ENCODE results near the gene DOCK4.
A peak's percentile ranks its signal among the peaks of the same experiment; 100 is the strongest.

Gene DOCK4

DNA sequence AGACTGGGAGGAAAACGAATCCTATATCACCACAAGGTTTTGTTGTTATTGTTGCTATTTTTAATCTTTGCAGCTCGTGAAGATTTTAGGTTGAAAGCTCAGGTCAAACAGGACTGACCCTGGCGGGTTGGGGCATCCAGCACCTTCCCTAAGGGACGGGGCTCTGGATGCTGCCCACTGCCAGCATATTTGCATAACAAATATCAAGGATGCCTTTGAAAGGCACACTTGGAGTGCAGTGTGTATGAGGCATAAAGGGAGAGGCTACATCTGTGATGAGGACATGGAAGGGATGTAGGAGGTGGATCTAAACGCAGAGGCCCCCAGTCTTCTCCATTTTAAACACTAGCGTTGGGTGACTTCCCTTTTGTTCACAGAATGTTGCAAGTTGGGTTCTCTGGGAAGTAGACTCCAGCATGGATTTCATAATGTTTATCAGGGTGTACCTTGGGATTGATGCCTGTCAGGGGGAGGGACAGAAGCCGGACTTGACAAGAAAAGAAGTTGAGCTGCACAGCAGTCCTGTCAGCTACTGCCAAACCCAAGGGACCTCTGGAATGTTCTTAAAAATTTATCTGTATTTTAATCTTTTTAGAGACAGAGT, 462.9 kb downstream of the DOCK4 start:
- no peak overlapping the region for H3K4me3 Mint-ChIP-seq
- H3K27ac Mint-ChIP-seq, result no peak overlapping the region
- peaks cover 37% of the 10 kb centered on the region for H3K36me3 Mint-ChIP-seq (ENCODE audit: low read depth)
- TF ChIP-seq, protein P1, sequence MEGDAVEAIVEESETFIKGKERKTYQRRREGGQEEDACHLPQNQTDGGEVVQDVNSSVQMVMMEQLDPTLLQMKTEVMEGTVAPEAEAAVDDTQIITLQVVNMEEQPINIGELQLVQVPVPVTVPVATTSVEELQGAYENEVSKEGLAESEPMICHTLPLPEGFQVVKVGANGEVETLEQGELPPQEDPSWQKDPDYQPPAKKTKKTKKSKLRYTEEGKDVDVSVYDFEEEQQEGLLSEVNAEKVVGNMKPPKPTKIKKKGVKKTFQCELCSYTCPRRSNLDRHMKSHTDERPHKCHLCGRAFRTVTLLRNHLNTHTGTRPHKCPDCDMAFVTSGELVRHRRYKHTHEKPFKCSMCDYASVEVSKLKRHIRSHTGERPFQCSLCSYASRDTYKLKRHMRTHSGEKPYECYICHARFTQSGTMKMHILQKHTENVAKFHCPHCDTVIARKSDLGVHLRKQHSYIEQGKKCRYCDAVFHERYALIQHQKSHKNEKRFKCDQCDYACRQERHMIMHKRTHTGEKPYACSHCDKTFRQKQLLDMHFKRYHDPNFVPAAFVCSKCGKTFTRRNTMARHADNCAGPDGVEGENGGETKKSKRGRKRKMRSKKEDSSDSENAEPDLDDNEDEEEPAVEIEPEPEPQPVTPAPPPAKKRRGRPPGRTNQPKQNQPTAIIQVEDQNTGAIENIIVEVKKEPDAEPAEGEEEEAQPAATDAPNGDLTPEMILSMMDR (IDR thresholded peaks at IDR 0.05; ENCODE audit: unreplicated experiment in 3 of 3), result no peak
- peaks cover 3% of the 10 kb centered on the region for H3K9me3 Mint-ChIP-seq
- no peaks in the 10 kb centered on the region for H3K27me3 Mint-ChIP-seq (ENCODE audit: low read depth)
- peaks cover 12% of the 10 kb centered on the region for H3K4me1 Mint-ChIP-seq

DNA sequence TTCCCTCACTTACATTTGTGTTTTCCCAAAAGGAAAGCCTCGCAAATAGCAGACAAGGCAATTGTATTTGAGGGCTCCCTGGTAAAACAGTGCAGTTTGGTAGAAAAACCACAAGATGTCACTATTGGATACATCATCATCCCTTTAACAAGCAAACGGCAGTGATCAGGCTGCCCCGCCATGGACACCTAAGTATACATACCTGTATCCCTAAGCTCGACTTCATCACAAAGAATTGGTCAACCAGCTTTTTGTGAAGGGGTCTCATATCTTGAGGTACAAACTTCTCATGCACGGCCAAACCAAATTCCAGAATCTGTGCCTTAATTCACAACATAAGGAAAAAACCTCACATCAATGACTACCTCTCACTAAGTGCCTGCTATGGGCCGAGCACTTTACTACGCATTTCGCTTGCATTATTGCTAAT, 464.4 kb downstream of the DOCK4 start:
- Mint-ChIP-seq H3K36me3 (ENCODE audit: low read depth) (peaks cover 38% of the 10 kb centered on the region), H3K27ac (peak overlapping the region in 1 of 3 experiments; percentile 58), H3K4me1 (peaks cover 12% of the 10 kb centered on the region), H3K27me3 (ENCODE audit: low read depth) (no peaks in the 10 kb centered on the region), H3K4me3 (no peak overlapping the region), H3K9me3 (no peaks in the 10 kb centered on the region)
- TF ChIP-seq, protein P1 (IDR thresholded peaks at IDR 0.05; ENCODE audit: unreplicated experiment in 3 of 3), result peak; percentile 73 to 79 (median 73)

DNA sequence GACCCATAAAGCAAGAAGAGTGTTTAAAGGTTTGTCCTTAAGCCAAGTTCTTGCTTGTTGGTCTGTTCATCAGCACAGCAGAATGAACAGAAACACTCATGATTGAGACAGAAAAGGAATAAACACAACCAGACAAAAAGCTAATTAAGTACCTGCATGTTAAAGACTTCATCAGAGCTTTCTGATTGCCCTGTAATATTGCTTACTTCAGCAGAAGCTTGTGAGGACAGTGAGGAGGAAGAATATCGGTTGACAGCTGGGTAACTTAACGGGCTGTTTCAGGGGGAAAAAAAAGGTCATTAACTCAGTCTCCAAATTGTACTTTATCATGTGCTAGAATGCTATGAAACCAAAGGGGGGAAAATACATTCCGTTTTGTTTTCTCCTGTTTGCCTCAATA, 465.3 kb downstream of the DOCK4 start:
- no peak overlapping the region for H3K27ac Mint-ChIP-seq
- TF ChIP-seq, protein P1 (IDR thresholded peaks at IDR 0.05; ENCODE audit: unreplicated experiment in 3 of 3), result no peak
- peaks cover 32% of the 10 kb centered on the region for H3K36me3 Mint-ChIP-seq (ENCODE audit: low read depth)
- H3K27me3 Mint-ChIP-seq (ENCODE audit: low read depth), result no peaks in the 10 kb centered on the region
- peaks cover 12% of the 10 kb centered on the region for H3K4me1 Mint-ChIP-seq
- H3K4me3 Mint-ChIP-seq, result no peak overlapping the region
- H3K9me3 Mint-ChIP-seq, result no peaks in the 10 kb centered on the region

DNA sequence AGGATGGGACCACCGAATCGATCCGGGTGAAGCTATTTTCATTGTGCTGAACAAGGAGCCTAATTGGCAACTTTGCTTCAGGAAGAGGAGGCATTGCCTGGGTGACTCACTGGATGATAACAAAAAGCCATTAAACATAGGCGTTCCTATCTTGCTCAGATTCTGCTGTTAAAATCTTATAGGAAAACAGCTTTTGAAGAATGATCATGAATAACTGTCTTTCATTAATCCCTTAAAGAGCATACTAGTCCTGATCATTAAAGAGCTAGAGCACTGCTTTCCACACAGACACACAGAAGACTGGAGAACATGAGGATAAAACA, 469.7 kb downstream of the DOCK4 start:
- Mint-ChIP-seq H3K4me3 (no peak overlapping the region), H3K27ac (no peak overlapping the region), H3K36me3 (ENCODE audit: low read depth) (peaks cover 31% of the 10 kb centered on the region), H3K4me1 (peaks cover 15% of the 10 kb centered on the region), H3K27me3 (ENCODE audit: low read depth) (no peaks in the 10 kb centered on the region), H3K9me3 (no peaks in the 10 kb centered on the region)
- TF ChIP-seq, protein P1 (IDR thresholded peaks at IDR 0.05; ENCODE audit: unreplicated experiment in 3 of 3), result no peak

DNA sequence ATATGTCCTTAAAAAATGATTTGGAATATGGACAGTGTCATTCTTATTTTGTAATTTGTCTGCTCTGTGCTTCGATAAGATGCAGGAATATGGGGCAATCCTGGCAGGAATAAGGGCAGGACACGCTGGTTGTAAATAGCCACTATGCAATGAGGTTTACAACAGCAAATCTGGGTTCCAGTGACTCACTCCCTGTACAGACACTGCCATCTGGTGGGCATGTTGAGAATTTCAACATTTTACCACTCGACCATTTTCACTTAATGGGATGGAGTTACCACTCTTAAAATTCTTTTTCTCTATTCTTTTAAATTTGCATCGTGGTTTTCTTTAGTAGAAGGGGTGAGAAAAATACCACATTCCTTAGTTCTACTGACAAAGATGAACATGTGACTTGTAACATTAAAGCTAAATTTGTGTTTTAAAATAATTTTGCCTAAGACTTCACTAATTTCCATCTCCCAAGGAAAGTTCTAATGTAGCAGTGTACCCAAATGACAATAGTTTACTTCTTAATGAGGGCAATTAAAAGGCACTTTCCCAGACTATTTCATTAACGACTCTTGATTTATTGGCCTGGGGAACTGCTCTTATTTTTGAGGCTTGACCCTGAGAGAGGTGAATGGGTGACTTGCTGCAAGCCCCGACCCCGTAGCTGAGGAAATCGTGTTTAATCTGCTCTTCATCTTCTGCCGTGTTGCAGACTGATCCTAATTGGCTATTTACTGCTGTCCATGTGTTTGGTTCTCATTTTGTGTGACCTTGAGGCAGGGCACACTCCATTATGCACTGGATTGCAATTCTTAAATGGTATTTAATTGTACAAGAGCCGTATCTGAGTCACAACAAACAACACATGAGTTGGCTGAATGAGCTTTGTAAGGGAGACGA, 470.3 kb downstream of the DOCK4 start:
- Mint-ChIP-seq H3K4me3 (no peak overlapping the region), H3K27ac (no peak overlapping the region), H3K4me1 (peaks cover 15% of the 10 kb centered on the region), H3K36me3 (ENCODE audit: low read depth) (peaks cover 31% of the 10 kb centered on the region), H3K27me3 (ENCODE audit: low read depth) (no peaks in the 10 kb centered on the region), H3K9me3 (no peaks in the 10 kb centered on the region)
- TF ChIP-seq, protein P1 (IDR thresholded peaks at IDR 0.05; ENCODE audit: unreplicated experiment in 3 of 3), result peak; percentile 86 to 90 (median 89)
